ENCODE results near the gene ARHGAP4. TPM values are rescaled to one million over a fixed set of nuclear protein-coding genes. Genes with fewer than 3 reads are reported as not detected.

ARHGAP4 gene
- total RNA-seq, 2 experiments from 2014 or later: 130 to 135 TPM

- peak overlapping the region; percentile 97 for H3K27ac Mint-ChIP-seq
- POLR2A ChIA-PET: interaction anchor here (0.6 to 0.9 kb wide), 2 partner anchors 8 to 20 kb away, joined by 3 to 5 read pairs; partner anchors contain the start of gene NAA10
- no peaks in the 10 kb centered on the region for H3K27me3 Mint-ChIP-seq
- peak; percentile 43 for ATAC-seq
- intact Hi-C loops (cut with DNase I, micrococcal nuclease): loop anchor here (1.0 to 10.0 kb wide), 4 partner anchors 90 to 448 kb away; partner anchors contain the start of genes EMD (in 1 of the 2), FLNA (in 1 of the 2), IDH3G (in 1 of the 2) and IRAK1 (in 1 of the 2)
- peaks cover 22% of the 10 kb centered on the region for H3K36me3 Mint-ChIP-seq (ENCODE audit: low read depth)
- H3K4me1 Mint-ChIP-seq: peaks cover 35% of the 10 kb centered on the region
- DNase-seq: peak; percentile 84
- H3K9me3 Mint-ChIP-seq (ENCODE audit: low read depth): no peaks in the 10 kb centered on the region
- peak overlapping the region; percentile 91 for H3K4me3 Mint-ChIP-seq
- CTCF ChIA-PET: interaction anchor here (0.6 to 1.5 kb wide), 5 partner anchors 20 to 587 kb away, joined by 3 to 6 read pairs (median 3); no protein-coding TSS in a partner anchor
Measured at GRCh38 chrX:153926858-153927671, 1.0 kb upstream of the ARHGAP4 start.

GRCh38 chrX:153926552-153926857 is 441 bp upstream of the ARHGAP4 start:
- ATAC-seq: peak; percentile 1
- Mint-ChIP-seq H3K4me1 (peaks cover 34% of the 10 kb centered on the region), H3K27me3 (no peaks in the 10 kb centered on the region), H3K9me3 (ENCODE audit: low read depth) (no peaks in the 10 kb centered on the region), H3K36me3 (ENCODE audit: low read depth) (peaks cover 22% of the 10 kb centered on the region), H3K27ac (peak overlapping the region; percentile 97), H3K4me3 (peak overlapping the region; percentile 91)
- intact Hi-C loops (cut with DNase I, micrococcal nuclease): loop anchor here (1.0 to 10.0 kb wide), 4 partner anchors 91 to 448 kb away; partner anchors contain the start of genes EMD (in 1 of the 2), FLNA (in 1 of the 2), IDH3G (in 1 of the 2) and IRAK1 (in 1 of the 2)
- DNase-seq: peak; percentile 54
- ChIA-PET POLR2A (interaction anchor here (0.6 to 1.9 kb wide), 5 partner anchors 8 to 132 kb away, joined by 3 to 12 read pairs (median 8); partner anchors contain the start of genes HCFC1, IDH3G, NAA10 and SSR4), CTCF (interaction anchor here (0.7 to 1.5 kb wide), 5 partner anchors 21 to 158 kb away, joined by 3 to 6 read pairs (median 3); no protein-coding TSS in a partner anchor)

GRCh38 chrX:153925387-153925738 is 701 bp downstream of the ARHGAP4 start:
- DNase-seq: no peak
- H3K36me3 Mint-ChIP-seq (ENCODE audit: low read depth): peaks cover 18% of the 10 kb centered on the region
- CTCF ChIA-PET: interaction anchor here (0.9 to 3.5 kb wide), 5 partner anchors 10 to 157 kb away, joined by 3 to 19 read pairs (median 5); partner anchors contain the start of gene NAA10
- H3K4me1 Mint-ChIP-seq: peaks cover 27% of the 10 kb centered on the region
- POLR2A ChIA-PET: interaction anchor here (0.5 to 1.9 kb wide), 8 partner anchors 18 to 413 kb away, joined by 3 to 12 read pairs (median 4); partner anchors contain the start of genes HCFC1, IDH3G and SSR4
- intact Hi-C loops (cut with DNase I, micrococcal nuclease): loop anchor here (5.0 to 10.0 kb wide), 3 partner anchors 92 to 449 kb away; partner anchors contain the start of genes EMD (in 1 of the 2), FLNA (in 1 of the 2), IDH3G (in 1 of the 2) and IRAK1 (in 1 of the 2)
- H3K9me3 Mint-ChIP-seq (ENCODE audit: low read depth): no peaks in the 10 kb centered on the region
- H3K27me3 Mint-ChIP-seq: no peaks in the 10 kb centered on the region
- peak overlapping the region; percentile 97 for H3K27ac Mint-ChIP-seq
- ATAC-seq: no peak
- peak overlapping the region; percentile 91 for H3K4me3 Mint-ChIP-seq

GRCh38 chrX:153924149-153924861 is 1.8 kb downstream of the ARHGAP4 start:
- peaks cover 26% of the 10 kb centered on the region for H3K4me1 Mint-ChIP-seq
- POLR2A ChIA-PET: interaction anchor here (1.9 kb wide), 1 partner anchor 47 kb away, joined by 8 read pairs; the partner anchor contains the start of gene HCFC1
- H3K4me3 Mint-ChIP-seq: peak overlapping the region; percentile 91
- H3K27me3 Mint-ChIP-seq: no peaks in the 10 kb centered on the region
- CTCF ChIA-PET: interaction anchor here (0.5 to 3.5 kb wide), 9 partner anchors 8 to 156 kb away, joined by 3 to 19 read pairs (median 4); no protein-coding TSS in a partner anchor
- H3K9me3 Mint-ChIP-seq (ENCODE audit: low read depth): no peaks in the 10 kb centered on the region
- peak overlapping the region; percentile 97 for H3K27ac Mint-ChIP-seq
- intact Hi-C loops (cut with DNase I, micrococcal nuclease): loop anchor here (1.0 to 10.0 kb wide), 3 partner anchors 23 to 450 kb away; partner anchors contain the start of genes EMD (in 1 of the 2) and FLNA (in 1 of the 2)
- DNase-seq (peak; percentile 66), ATAC-seq (no peak)
- H3K36me3 Mint-ChIP-seq (ENCODE audit: low read depth): peaks cover 24% of the 10 kb centered on the region

- ChIA-PET CTCF (interaction anchor here (0.5 to 3.5 kb wide), 9 partner anchors 9 to 451 kb away, joined by 3 to 19 read pairs (median 3); partner anchors contain the start of genes IDH3G and SSR4), POLR2A (no interaction called here)
- peaks cover 25% of the 10 kb centered on the region for H3K36me3 Mint-ChIP-seq (ENCODE audit: low read depth)
- peaks cover 19% of the 10 kb centered on the region for H3K4me1 Mint-ChIP-seq
- no peaks in the 10 kb centered on the region for H3K27me3 Mint-ChIP-seq
- H3K27ac Mint-ChIP-seq: peak overlapping the region; percentile 97
- H3K9me3 Mint-ChIP-seq (ENCODE audit: low read depth): no peaks in the 10 kb centered on the region
- peak overlapping the region; percentile 91 for H3K4me3 Mint-ChIP-seq
- DNase-seq (no peak), ATAC-seq (no peak)
- intact Hi-C loops (cut with DNase I, micrococcal nuclease): loop anchor here in 1 of 2 experiments (10.0 kb wide), 1 partner anchor 452 kb away; the partner anchor contains the start of genes EMD and FLNA
Measured at GRCh38 chrX:153922932-153923857, 2.9 kb downstream of the ARHGAP4 start.

GRCh38 chrX:153921511-153922446 is 4.3 kb downstream of the ARHGAP4 start:
- POLR2A ChIA-PET: no interaction called here
- ATAC-seq (no peak), DNase-seq (no peak)
- Mint-ChIP-seq H3K4me3 (peak overlapping the region; percentile 91), H3K9me3 (ENCODE audit: low read depth) (no peaks in the 10 kb centered on the region), H3K27ac (peak overlapping the region; percentile 67), H3K36me3 (ENCODE audit: low read depth) (peaks cover 32% of the 10 kb centered on the region), H3K4me1 (peaks cover 19% of the 10 kb centered on the region), H3K27me3 (no peaks in the 10 kb centered on the region)
- intact Hi-C loops (cut with DNase I, micrococcal nuclease): loop anchor here in 1 of 2 experiments (10.0 kb wide), 1 partner anchor 453 kb away; the partner anchor contains the start of genes EMD and FLNA
- CTCF ChIA-PET: interaction anchor here (0.8 kb wide), 2 partner anchors 15 to 46 kb away, joined by 3 read pairs; no protein-coding TSS in a partner anchor

- intact Hi-C loops (cut with DNase I, micrococcal nuclease): loop anchor here in 1 of 2 experiments (10.0 kb wide), 1 partner anchor 454 kb away; the partner anchor contains the start of genes EMD and FLNA
- CTCF ChIA-PET: interaction anchor here (0.8 to 0.9 kb wide), 2 partner anchors 15 to 26 kb away, joined by 3 read pairs; no protein-coding TSS in a partner anchor
- DNase-seq (no peak), ATAC-seq (no peak)
- H3K36me3 Mint-ChIP-seq (ENCODE audit: low read depth): peaks cover 34% of the 10 kb centered on the region
- H3K4me3 Mint-ChIP-seq: no peak overlapping the region
- peak overlapping the region; percentile 8 for H3K27ac Mint-ChIP-seq
- H3K27me3 Mint-ChIP-seq: no peaks in the 10 kb centered on the region
- peaks cover 19% of the 10 kb centered on the region for H3K4me1 Mint-ChIP-seq
- POLR2A ChIA-PET: no interaction called here
- no peaks in the 10 kb centered on the region for H3K9me3 Mint-ChIP-seq (ENCODE audit: low read depth)
Measured at GRCh38 chrX:153921070-153921469, 5.0 kb downstream of the ARHGAP4 start.

- Mint-ChIP-seq H3K36me3 (ENCODE audit: low read depth) (peaks cover 38% of the 10 kb centered on the region), H3K9me3 (ENCODE audit: low read depth) (no peaks in the 10 kb centered on the region), H3K4me3 (no peak overlapping the region), H3K4me1 (peaks cover 19% of the 10 kb centered on the region), H3K27ac (no peak overlapping the region), H3K27me3 (no peaks in the 10 kb centered on the region)
- ATAC-seq: no peak
- intact Hi-C loops (cut with DNase I, micrococcal nuclease): loop anchor here in 1 of 2 experiments (10.0 kb wide), 1 partner anchor 454 kb away; the partner anchor contains the start of genes EMD and FLNA
- POLR2A ChIA-PET: no interaction called here
- DNase-seq: no peak
- CTCF ChIA-PET: interaction anchor here (0.9 kb wide), 1 partner anchor 26 kb away, joined by 3 read pairs; no protein-coding TSS in a partner anchor
Measured at GRCh38 chrX:153920546-153920945, 5.5 kb downstream of the ARHGAP4 start.

GRCh38 chrX:153919281-153919680 is 6.8 kb downstream of the ARHGAP4 start:
- Mint-ChIP-seq H3K9me3 (ENCODE audit: low read depth) (no peaks in the 10 kb centered on the region), H3K4me1 (peaks cover 17% of the 10 kb centered on the region), H3K36me3 (ENCODE audit: low read depth) (peaks cover 35% of the 10 kb centered on the region), H3K27me3 (no peaks in the 10 kb centered on the region), H3K27ac (no peak overlapping the region), H3K4me3 (no peak overlapping the region)
- intact Hi-C loops (cut with DNase I, micrococcal nuclease): no loop called here
- no peak for ATAC-seq
- DNase-seq: no peak
- POLR2A ChIA-PET: no interaction called here
- CTCF ChIA-PET: no interaction called here

Data from activated CD4-positive, alpha-beta T cell treated with anti-CD3 and anti-CD28 coated beads for 36 hours (primary cell).